H1 (cell line): ENCODE measurements around the gene RPS6KB2. TPM values are rescaled to one million over a fixed set of nuclear protein-coding genes. Genes with fewer than 3 reads are reported as not detected.

ENCODE experiments used
- CBX5 ChIP-seq: fragments of 300-800, 300-1000 bp; sonication (generic); IDR thresholded peaks from 2 replicates; pipeline ENCODE4 v1.7.1; 2016; ENCODE audit warnings: antibody characterized with exemption, low read length, low read depth
- CEBPB ChIP-seq: IDR thresholded peaks from 2 replicates; pipeline ENCODE4 v1.6.1; 2012; ENCODE audit warnings: low read depth, low read length
- GABPA ChIP-seq: IDR thresholded peaks from 2 replicates; pipeline ENCODE4 v1.6.1; 2011; ENCODE audit warnings: mild to moderate bottlenecking, low read length, moderate library complexity, borderline replicate concordance; ENCODE audit not compliant: insufficient read depth
- GTF2F1 ChIP-seq: IDR thresholded peaks from 2 replicates; pipeline ENCODE4 v1.6.1; 2012; ENCODE audit warnings: low read depth, low read length, improper control_type of control experiment, borderline replicate concordance
- HDAC6 ChIP-seq: IDR thresholded peaks from one replicate; pipeline ENCODE4 v1.7.1; 2012; ENCODE audit warnings: low read depth, mild to moderate bottlenecking, inconsistent platforms, low read length, moderate library complexity
- NRF1 ChIP-seq: IDR thresholded peaks from 2 replicates; pipeline ENCODE4 v1.6.1; 2011; ENCODE audit warnings: mild to moderate bottlenecking, low read depth, low read length, improper control_type of control experiment
- PHF8 ChIP-seq: fragments of 200-600 bp; sonication (generic); conservative IDR thresholded peaks from 2 replicates; pipeline ENCODE4 v1.7.1; 2012; ENCODE audit warnings: low read depth, mild to moderate bottlenecking, inconsistent platforms, low read length, moderate library complexity
- POLR2AphosphoS5 ChIP-seq: IDR thresholded peaks from 2 replicates; pipeline ENCODE4 v1.6.1; 2011; ENCODE audit warnings: low read depth, low read length
- RAD21 ChIP-seq, 2 experiments: IDR thresholded peaks in 1 of 2; conservative IDR thresholded peaks in 1 of 2; 2 replicates each; pipeline ENCODE4 v1.6.1; 2011; ENCODE audit warnings: low read depth in 2 of 2, low read length in 2 of 2, improper control_type of control experiment in 1 of 2, inconsistent platforms in 1 of 2, mild to moderate bottlenecking in 1 of 2, moderate library complexity in 1 of 2
- RBBP5 ChIP-seq: IDR thresholded peaks from 2 replicates; pipeline ENCODE4 v1.7.1; 2012; ENCODE audit warnings: low read depth, mild to moderate bottlenecking, inconsistent platforms, low read length, moderate library complexity, borderline replicate concordance
- RFX5 ChIP-seq: IDR thresholded peaks from 2 replicates; pipeline ENCODE4 v1.6.1; 2011; ENCODE audit warnings: low read depth, low read length, improper control_type of control experiment, borderline replicate concordance
- SIRT6 ChIP-seq: IDR thresholded peaks from one replicate; pipeline ENCODE4 v1.7.1; 2012; ENCODE audit warnings: low read length, inconsistent platforms
- SIX5 ChIP-seq: IDR thresholded peaks from 2 replicates; pipeline ENCODE4 v1.6.1; 2011; ENCODE audit warnings: mild to moderate bottlenecking, low read depth, low read length
- SP1 ChIP-seq: IDR thresholded peaks from 2 replicates; pipeline ENCODE4 v1.6.1; 2011; ENCODE audit warnings: low read depth, low read length
- SP2 ChIP-seq: IDR thresholded peaks from 2 replicates; pipeline ENCODE4 v1.6.1; 2012; ENCODE audit warnings: mild to moderate bottlenecking, low read length, inconsistent platforms
- SRF ChIP-seq: IDR thresholded peaks from 2 replicates; pipeline ENCODE4 v1.6.1; 2011; ENCODE audit warnings: mild to moderate bottlenecking, low read depth, low read length, moderate library complexity
- TAF1 ChIP-seq: IDR thresholded peaks from 2 replicates; pipeline ENCODE4 v1.6.1; 2011; ENCODE audit warnings: mild to moderate bottlenecking, low read depth, low read length
- TAF7 ChIP-seq: optimal IDR thresholded peaks from 2 replicates; pipeline ENCODE3; 2011; ENCODE audit warnings: low read depth, mild to moderate bottlenecking, inconsistent platforms, low read length, moderate library complexity, borderline replicate concordance
- TEAD4 ChIP-seq: IDR thresholded peaks from 2 replicates; pipeline ENCODE4 v1.6.1; 2012; ENCODE audit warnings: low read depth, low read length, inconsistent platforms, mixed read lengths
- YY1 ChIP-seq: IDR thresholded peaks from 2 replicates; pipeline ENCODE4 v1.6.1; 2011; ENCODE audit warnings: low read depth, mild to moderate bottlenecking, low read length
- polyA plus RNA-seq, 7 experiments: library from polyadenylated mRNA; depleted of rRNA in 3 of 7; stranded (reverse) in 5 of 7; unstranded in 2 of 7; fragments of >200 nt in 5 of 7; fragments of 200-250 nt in 2 of 7; gene quantifications; 1 replicate in 5 of 7; 2 replicates in 1 of 7; 4 replicates in 1 of 7; pipeline versions ENCODE4 v1.2.1 to v1.2.3, GENCODE V29; 2011 to 2013; ENCODE audit warnings: missing spikeins in 2 of 7, mixed read lengths in 2 of 7
- total RNA-seq: library from RNA; stranded (reverse); fragmentation: NEBNext Ultra II Directional; extraction: Animal tissue kit (Norgen Biotek cat#: 25700); gene quantifications from 2 replicates; pipeline ENCODE4 v1.2.1, GENCODE V29; 2021
- TF ChIP-seq, protein P1 (sequence below), 3 experiments: IDR thresholded peaks; 1 replicate in 2 of 3; 2 replicates in 1 of 3; pipeline versions ENCODE4 v1.5.1 to v1.6.1; 2011; ENCODE audit warnings: low read length in 3 of 3, mild to moderate bottlenecking in 3 of 3, inconsistent platforms in 2 of 3, low read depth in 1 of 3, moderate library complexity in 1 of 3; ENCODE audit not compliant: insufficient read depth in 1 of 3; ENCODE audit errors: control extremely low read depth in 1 of 3
- TF ChIP-seq, protein P2 (sequence below): IDR thresholded peaks from 2 replicates; pipeline ENCODE4 v1.6.1; 2012; ENCODE audit warnings: inconsistent platforms

Gene RPS6KB2
- total and polyA plus RNA-seq, 2 of the 8 experiments (the other 6 are each of a cell fraction or from before 2014, with no cell fraction given): 41.0 to 47.1 TPM

DNA sequence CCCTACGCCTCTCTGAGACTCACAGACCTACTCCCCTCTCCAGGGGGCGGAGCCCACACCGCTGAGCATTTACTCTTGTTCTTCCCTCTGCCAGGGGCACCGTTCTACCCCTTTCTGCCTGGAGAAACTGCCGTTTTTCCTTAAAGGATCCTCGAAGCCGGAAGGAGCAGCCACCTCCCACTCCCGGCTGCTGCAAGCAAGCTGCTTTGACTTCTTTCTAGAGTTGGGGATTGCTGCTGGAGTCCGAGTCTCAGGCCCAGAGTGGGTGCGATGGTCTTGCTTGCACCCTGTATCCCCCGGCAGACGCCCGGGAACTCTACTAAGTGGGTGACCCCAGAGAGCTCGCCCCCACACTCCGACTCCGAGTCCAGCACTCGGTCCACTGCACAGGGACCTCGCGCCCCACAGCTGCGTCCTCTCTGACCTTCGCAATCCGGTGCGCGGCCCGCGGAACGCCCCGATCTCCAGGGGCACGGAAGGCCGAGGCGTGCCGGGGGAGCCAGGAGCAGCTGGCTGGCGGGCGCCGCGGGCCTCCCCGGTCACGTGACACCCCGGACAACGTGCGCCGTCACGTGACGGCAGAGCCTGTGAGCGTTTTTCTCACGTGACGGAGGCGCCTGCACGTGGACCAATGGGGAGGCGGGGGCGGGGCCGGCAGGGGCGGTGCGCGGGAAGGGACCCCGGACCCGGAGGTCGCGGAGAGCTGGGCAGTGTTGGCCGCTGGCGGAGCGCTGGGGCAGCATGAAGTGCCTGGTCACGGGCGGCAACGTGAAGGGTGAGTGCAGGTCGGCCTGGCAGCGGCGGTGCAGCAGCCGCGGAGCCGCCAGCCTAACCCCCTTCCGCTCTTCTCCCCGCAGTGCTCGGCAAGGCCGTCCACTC, 36.8 kb upstream of the RPS6KB2 start, which contains the start of gene RAD9A (continued):
- TF ChIP-seq, protein P1, sequence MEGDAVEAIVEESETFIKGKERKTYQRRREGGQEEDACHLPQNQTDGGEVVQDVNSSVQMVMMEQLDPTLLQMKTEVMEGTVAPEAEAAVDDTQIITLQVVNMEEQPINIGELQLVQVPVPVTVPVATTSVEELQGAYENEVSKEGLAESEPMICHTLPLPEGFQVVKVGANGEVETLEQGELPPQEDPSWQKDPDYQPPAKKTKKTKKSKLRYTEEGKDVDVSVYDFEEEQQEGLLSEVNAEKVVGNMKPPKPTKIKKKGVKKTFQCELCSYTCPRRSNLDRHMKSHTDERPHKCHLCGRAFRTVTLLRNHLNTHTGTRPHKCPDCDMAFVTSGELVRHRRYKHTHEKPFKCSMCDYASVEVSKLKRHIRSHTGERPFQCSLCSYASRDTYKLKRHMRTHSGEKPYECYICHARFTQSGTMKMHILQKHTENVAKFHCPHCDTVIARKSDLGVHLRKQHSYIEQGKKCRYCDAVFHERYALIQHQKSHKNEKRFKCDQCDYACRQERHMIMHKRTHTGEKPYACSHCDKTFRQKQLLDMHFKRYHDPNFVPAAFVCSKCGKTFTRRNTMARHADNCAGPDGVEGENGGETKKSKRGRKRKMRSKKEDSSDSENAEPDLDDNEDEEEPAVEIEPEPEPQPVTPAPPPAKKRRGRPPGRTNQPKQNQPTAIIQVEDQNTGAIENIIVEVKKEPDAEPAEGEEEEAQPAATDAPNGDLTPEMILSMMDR (IDR thresholded peaks at IDR 0.05; ENCODE audit: control extremely low read depth in 1 of 3, insufficient read depth in 1 of 3, low read depth in 1 of 3, low read length in 3 of 3): no peak
- TF ChIP-seq, protein P2, sequence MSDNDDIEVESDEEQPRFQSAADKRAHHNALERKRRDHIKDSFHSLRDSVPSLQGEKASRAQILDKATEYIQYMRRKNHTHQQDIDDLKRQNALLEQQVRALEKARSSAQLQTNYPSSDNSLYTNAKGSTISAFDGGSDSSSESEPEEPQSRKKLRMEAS: peak; percentile 99
- TF ChIP-seq TAF7 (peak; percentile 67), GTF2F1 (peak; percentile 64), CEBPB (no peak), SP1 (peak; percentile 66; the same call in 1 of the 2 replicates), TAF1 (peak; percentile 53), CBX5 (no peak), SIRT6 (no peak), GABPA (no peak), NRF1 (no peak), RFX5 (no peak), SRF (0 out of 2 replicates have a peak, but pooled peaks have one; percentile 19), RAD21 (IDR thresholded peaks at IDR 0.05 in 1 of 2, conservative IDR thresholded peaks at IDR 0.05 in 1 of 2; ENCODE audit: low read depth in 2 of 2, low read length in 2 of 2) (peak in 1 of 2 experiments; percentile 1; a peak in 1 of 4 replicates), POLR2AphosphoS5 (peak; percentile 61; the same call in 1 of the 2 replicates), RBBP5 (no peak), TEAD4 (no peak), SIX5 (no peak), SP2 (no peak), YY1 (0 out of 2 replicates have a peak, but pooled peaks have one; percentile 13), PHF8 (peak; percentile 80), HDAC6 (no peak)
